ENCODE measurements around the gene ENTPD2.

- TF ChIP-seq, protein P1, sequence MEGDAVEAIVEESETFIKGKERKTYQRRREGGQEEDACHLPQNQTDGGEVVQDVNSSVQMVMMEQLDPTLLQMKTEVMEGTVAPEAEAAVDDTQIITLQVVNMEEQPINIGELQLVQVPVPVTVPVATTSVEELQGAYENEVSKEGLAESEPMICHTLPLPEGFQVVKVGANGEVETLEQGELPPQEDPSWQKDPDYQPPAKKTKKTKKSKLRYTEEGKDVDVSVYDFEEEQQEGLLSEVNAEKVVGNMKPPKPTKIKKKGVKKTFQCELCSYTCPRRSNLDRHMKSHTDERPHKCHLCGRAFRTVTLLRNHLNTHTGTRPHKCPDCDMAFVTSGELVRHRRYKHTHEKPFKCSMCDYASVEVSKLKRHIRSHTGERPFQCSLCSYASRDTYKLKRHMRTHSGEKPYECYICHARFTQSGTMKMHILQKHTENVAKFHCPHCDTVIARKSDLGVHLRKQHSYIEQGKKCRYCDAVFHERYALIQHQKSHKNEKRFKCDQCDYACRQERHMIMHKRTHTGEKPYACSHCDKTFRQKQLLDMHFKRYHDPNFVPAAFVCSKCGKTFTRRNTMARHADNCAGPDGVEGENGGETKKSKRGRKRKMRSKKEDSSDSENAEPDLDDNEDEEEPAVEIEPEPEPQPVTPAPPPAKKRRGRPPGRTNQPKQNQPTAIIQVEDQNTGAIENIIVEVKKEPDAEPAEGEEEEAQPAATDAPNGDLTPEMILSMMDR (IDR thresholded peaks at IDR 0.05) = no peak
- TF ChIP-seq POLR2A (IDR thresholded peaks at IDR 0.05) = no peak
These were observed 34.9 kb downstream of the ENTPD2 start for GRCh38 chr9:137018761-137019559.
